HG03135 (cell line): ENCODE data around the gene ANXA5.
A peak's percentile ranks its signal among the peaks of the same experiment; 100 is the strongest.

Experiments
- ATAC-seq: cut with Tn5 transposase; IDR thresholded peaks from one replicate; pipeline ENCODE4 v1.9.1; 2021; ENCODE audit warnings: mild to moderate bottlenecking, moderate library complexity; ENCODE audit not compliant: unreplicated experiment

The ANXA5 gene

DNA sequence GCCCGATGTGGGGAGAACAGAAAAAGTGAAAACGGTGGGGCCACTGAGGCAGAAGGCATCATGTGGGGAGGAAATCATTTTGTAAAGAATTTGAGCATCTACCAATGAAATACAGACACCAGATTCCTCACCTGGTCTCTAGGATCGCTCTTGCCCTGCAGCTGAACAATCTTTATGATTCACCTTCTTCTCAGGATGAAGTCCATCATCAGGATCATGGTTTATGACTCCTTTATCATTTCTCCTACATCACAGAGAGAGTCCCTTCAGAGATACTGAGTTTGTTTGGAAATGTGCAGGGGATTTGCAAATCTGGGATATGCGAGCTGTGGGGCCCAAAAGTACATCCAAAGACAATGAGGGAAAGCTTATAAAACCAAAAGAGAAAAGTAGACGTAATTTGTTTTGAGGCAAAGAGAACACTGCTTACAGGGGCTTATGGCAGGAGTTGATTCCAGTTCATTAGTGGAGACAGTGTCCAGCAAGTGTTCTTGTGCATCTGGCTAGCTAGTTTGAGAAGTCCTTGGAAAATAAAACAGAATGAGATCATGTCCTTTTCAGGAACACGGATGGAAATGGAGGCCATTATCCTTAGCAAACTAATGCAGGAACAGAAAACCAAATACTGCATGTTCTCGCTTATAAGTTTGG, 15.3 kb upstream of the ANXA5 start:
- no peak for ATAC-seq

DNA sequence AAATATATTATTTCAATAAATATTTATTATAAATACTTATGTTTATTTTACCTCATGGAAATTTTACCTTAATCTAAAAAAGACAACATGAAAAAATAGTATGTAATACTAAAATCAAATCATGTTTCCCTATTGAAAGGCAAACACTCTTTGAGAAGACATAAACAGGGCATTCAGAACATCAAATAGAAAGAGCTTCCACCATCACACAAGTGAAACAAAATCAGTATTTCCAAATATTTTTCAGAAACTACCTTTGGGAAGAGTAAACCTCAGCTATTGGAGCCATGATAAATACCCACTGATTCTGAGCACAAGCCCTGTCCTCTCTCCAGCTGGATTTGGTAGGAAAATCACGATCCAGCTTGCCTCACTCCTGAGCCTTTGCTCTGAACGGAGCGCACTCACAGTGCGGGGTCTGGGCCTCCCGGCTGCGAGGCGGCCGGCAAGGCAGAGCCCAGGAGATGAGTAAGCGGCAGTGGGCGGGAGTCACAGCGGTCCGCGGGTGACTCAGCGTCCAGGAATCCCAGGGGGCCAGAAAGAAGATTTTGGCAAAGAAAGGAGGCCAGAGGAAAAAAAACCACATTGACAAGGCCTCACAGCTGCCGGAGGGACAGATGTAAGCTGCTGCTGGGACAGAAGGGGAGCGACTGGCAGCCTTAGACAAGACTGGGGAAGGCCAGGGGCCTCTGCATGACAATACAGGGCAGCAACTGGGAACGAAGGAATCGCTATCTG, 14.7 kb upstream of the ANXA5 start:
- ATAC-seq, result peak; percentile 84

DNA sequence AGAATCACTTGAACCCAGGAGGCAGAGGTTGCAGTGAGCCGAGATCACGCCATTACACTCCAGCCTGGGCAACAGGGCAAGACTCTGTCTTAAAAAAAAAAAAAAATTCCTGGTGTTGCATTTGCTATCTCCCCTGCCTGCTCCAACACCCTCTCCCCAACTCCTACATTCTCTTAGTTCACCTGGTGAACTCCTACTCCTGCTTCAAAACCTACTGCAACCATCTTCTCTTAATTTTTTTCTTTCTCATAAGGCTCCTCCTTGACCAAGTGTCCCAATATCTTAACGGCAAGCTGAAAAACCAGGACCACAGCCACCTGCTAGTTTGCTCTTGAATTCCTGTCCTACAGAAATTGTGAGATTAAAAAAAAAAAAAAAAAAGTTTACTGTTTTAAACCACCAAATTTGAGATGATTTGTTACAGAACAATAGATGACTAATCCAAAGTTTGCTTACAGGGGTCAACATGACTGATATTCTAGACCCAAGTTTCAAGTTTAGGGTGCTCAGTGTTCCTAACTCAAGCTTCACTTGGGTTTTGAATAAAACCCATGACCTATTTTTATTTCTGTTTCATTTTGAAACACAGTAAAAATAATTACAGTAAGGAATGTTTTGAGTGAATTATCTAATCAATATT, 13.1 kb upstream of the ANXA5 start:
- ATAC-seq, result no peak

DNA sequence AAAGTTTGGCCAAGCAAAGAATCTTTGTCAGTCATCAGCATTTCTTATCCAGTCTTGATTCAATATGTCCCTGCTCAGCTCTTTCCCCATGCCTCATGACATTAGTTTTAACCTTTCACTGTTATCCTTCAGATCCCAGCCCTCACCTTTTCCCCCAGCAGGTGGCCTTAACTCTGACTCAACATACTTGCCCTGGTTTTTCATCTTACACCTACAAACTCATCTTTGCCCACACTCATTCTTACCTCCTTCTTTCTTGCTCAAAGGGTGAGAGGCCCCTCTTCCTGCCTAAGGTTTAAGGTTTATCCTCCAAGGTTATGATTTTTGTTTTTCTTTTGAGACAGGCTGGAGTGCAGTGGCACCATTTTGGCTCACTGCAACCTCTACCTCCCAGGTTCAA, 10.6 kb upstream of the ANXA5 start:
- no peak for ATAC-seq

DNA sequence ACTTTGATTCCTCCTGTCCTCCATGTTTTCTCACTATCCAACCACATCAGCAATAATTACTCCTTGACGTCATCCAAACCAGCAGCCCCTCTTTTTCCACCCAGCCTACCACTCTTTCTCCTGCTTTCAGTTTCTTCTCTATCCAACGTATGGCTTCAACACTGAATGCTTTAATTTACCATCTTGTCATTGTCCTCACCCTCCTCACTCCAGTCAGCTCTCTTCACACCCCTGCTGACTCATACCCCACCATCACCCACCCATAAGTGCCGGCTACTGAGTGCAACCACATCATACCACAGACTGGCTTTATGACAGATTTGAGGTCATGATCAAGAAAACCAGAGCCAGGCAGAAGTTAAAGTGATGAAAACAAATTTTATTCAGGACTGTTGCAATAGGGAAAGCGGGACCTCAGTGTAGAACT, 9.8 kb upstream of the ANXA5 start:
- no peak for ATAC-seq

DNA sequence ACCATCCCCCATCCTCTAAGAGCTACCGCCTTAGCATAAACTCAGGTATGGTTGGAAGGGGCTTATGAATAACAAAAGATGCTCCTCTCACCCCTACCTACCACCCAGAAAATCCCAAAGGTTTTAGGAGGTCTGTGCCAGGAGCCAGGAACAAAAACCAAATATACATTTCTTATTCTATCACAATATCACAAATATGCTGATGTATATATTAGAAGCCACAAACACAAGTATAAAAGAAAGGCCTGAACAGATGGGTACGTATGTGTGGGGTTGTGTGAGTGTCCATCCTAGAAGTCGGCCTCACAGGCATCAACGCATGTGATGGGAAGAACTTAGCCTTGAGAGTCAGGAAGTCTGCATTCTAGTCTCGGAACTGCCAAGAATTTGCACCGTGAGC, 8.7 kb upstream of the ANXA5 start:
- ATAC-seq, result no peak

DNA sequence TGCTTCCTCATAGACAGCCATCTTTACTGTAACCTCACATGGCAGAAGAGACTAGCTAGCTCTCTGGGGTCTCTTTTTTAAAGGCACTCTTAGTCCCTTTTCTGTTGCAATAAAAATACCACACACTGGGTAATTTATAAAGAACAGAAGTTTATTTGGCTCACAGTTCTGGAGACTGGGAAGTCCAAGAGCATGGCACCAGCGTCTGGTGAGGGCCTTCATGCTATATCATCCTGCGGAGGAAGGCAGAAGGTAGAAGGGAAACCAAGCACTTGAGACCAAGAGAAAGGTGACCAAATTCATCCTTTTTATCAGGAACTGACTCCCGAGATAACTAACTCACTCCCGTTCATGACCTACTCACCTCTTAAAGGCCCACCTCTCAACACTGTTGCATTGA, 5.4 kb upstream of the ANXA5 start:
- ATAC-seq, result no peak

DNA sequence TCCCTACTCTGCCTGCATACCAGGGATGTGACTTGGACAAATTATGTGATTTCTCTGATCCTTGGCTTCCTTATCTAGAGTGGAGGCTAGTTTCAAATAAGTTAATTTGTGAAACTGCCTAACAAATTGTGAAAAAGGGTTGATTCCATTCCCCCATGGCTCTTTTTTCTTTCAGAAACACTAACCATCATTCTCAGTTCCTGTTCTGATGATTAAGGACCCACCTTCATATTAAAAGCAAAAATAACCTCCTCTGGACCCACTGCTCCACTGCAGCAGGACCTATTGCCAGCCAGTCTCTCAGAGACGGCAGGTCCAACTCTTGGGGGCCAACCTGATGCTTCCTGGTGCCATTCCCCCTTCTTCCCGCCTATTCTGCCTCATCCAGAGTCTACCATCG, 4.5 kb upstream of the ANXA5 start:
- no peak for ATAC-seq

DNA sequence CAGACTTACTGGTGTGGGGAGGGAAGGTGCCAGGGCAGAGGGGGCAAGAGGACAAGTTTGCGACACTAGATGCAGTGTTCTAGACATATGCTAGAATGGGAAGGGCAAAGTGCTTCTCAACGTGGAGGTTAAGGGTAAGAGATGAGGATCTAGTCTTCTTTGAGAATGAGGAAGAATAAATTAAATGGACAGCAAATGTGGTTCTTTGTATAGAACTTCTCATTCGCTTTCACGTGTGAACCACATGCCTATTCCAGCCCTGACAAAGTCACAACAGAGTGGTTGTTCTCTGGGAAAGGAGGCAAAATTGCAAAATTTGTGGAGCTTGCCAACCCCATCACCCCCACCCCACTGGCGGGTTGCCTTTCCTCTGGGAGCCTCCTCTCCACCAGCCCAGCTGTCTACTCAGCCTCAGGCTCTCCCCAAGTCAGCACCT, 1.5 kb upstream of the ANXA5 start:
- ATAC-seq, result no peak

DNA sequence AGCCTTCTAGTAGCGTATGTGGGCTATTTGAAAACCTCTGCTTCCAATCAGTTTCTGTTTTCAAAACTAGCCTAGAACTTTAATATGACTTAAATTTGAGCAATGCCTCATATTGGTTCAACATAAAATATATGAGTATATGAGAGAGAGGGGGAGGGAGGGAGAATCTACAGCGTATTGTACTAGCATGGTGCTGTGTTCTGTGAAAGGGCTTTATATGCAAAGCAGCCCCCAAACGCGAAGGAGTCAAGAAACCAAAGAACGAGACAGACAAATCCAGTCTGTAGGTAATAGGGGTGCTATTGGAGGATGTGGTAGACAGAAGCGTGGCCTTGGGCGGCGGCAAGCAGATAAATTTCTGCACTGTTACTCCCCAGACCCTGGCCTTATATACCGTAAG, 784 bp upstream of the ANXA5 start:
- ATAC-seq, result peak; percentile 23

DNA sequence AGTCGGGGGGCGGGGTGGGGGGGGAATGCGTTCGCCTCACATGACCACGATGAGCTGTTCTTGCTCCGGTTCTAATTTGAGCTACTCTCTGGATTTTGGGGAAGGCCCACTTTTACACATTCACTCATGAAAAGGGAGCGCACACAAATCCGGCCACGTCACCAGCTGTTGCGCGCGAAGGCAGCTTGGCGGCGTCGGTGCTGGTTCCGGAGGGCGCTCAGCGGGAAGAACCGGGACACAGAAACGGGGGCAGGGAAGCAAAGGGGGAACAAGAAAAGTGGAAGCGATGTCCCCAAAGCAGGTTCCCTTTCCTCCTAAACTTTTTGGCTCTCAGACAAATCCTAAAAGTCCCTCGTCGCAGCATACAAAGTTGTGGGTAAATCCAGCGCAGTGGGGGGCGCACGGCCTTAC, 605 bp downstream of the ANXA5 start:
- ATAC-seq, result peak; percentile 29

DNA sequence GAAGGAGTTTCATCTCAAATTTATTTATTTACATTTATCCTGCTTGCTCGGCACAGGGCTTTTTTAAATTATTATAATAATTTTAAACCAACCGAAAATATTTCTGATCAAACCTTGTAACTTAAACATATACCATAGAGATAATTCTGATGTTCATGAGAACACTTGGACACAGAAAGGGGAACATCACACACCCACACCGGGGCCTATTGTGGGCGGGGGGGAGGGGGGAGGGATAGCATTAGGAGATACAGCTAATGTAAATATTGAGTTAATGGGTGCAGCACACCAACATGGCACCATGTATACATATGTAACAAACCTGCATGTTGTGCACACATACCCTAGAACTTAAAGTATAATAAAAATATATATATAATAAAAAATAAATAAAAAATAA, 2.9 kb downstream of the ANXA5 start:
- no peak for ATAC-seq

DNA sequence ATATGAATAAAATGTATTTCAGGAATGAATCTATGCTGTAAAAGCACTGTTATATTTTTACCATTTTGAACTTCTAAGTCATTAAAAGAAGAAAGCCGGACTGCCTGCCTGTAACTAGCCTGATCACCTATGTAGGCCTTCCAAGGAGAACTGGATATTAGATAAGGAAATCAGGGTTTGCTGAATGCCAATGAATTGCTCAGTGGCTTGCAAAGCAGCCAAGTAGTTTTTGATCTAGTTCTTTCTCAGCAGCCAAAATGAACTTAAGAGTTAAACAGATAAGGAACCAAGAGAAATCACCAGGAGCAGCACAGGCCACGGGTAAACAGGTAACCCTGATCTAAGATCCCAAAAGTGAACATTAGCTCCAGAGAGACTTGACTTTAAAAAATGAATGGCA, 3.3 kb downstream of the ANXA5 start:
- no peak for ATAC-seq

DNA sequence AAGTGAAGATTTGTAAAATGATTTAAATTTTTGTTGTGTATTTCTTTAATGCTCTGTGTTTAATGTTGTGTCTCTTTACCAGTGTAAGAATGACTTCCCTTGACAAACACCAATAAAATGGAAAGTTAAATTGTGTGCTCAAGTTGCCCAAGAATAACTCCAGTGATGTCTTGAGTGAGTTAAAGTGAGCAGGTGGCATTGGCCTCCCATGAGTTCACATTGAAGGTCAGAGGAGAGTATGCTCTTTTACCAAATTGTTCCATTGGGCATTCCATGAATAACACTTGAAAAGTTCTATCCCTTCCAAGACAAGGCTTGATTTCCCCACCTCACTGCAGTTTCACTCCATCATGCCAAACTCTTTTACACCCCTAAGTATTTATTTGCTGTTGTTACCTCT, 4.5 kb downstream of the ANXA5 start:
- ATAC-seq, result no peak

DNA sequence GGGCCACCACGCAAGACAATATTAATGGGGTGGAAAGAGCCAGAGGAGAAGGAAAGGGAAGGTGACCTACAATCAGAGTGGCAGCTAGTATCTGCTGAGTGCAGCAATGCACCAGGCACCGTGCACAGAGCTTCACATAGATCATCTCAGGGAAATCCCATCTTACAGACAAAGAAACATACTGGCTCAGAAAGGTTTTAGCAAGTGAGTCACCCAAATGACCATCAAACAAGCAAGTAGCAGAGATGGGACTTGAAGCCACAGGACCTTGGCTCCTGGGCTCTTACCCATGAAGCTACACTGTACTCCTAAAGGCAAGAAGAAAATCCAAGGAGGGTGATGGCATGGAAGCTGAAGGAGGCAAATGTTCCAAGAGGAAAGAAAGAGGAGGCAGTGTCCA, 6.8 kb downstream of the ANXA5 start:
- no peak for ATAC-seq

DNA sequence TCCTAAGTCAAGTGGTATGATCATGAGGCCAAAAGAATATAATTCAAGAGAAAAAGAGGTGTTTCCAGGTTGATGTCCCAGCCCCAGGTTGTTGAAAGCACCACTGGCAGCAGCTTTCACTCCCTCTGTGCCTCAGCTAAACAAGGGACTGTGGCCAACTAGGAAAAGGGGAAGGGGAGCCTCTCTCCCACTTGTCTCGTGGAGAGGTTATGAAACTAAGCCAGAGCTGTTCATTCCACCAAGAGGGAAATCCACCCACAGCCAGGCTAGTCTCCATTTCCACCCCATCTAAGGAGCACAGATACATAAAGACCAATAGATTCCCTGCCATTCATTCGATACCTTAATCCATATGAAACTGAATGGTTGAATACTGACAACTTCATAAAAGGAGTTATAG, 8.1 kb downstream of the ANXA5 start:
- no peak for ATAC-seq

DNA sequence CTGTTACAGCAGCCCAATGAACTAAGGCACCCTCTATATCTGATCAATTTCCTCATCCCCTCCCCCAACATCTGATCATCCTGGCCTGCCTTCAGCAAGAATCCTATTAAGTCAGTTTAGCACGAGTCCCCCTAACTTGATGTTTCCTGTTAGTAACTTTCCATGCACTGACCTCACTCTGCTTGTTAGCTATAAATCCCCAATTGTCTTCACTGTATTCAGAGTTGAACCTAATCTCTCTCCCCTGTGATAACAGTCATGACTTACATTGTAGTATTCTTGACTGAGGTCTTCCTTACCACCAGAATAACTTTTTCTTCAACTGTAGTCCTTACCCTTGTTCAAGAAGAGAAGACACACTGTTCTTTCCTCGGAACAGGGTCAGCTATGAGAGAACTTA, 8.5 kb downstream of the ANXA5 start:
- ATAC-seq, result no peak

DNA sequence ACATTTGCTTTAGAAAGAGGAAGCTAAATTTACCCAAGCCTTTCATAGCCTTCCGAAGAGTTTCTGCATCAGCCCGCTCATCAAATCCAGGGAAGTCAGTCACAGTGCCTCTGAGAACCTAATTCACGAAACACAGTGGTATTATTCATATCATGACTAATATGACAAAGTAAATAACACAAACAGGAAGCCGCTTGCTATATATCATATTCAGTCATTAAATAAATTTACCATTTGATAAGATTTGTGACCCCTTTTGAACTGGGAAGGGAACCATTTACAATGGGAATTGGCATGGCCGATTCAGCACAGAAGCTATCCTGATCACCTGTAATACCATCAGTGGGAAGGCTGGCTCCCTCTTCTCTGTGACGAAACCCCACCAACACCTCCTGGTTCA, 10.5 kb downstream of the ANXA5 start:
- no peak for ATAC-seq

DNA sequence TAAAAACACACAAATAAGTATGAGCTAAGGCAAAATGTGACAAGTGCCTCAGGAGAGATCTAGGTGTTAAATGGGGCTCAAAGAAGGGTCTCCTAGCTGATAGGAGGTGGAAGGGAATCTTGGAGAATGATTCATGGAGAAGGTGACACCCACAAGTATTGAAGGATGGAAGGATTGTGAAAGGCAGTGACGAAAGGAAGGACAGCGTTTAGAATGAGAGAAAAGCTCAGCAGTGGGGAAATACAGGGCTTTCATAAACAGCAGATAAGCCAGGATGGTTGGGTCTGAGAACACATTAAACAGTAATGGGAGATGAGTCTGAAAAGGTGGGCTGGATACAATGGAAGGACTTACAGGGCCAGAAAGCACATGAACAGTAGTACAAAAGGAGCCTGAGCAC, 11.5 kb downstream of the ANXA5 start:
- ATAC-seq, result no peak

DNA sequence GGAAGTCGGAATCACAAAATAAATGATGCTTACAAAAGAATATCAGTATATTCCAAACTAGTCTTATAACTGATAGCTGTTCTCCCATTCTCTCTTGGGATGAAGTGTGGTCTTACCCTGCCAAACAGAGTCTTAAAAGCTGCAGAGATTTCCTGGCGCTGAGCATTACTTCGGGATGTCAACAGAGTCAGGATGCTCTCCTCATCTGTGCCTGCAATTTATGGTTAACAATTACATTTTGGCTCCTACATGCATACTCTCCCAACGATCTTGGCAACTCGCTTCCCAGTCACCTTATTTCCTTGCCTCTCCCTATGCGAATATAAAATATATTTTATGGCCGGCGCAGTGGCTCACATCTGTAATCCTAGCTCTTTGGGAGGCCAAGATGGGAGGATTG, 12.2 kb downstream of the ANXA5 start:
- ATAC-seq, result no peak

DNA sequence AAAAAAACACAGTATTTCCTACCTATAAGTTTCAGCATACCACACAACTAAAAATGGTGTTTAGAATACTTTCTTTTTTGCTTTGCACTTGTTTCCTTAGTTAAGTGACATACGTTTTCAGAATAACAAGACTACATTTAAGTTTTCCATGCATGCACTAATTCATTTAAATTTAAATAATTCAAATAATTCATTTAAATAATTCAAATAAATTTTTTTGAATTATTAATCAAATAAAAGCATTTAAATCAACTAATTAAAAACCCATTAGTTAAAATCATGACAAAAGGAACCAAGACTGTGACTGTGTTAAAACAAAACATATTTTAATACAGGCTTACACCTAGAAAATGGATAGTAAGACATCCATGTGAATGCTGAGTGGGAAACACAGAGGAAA, 12.8 kb downstream of the ANXA5 start:
- ATAC-seq, result no peak

DNA sequence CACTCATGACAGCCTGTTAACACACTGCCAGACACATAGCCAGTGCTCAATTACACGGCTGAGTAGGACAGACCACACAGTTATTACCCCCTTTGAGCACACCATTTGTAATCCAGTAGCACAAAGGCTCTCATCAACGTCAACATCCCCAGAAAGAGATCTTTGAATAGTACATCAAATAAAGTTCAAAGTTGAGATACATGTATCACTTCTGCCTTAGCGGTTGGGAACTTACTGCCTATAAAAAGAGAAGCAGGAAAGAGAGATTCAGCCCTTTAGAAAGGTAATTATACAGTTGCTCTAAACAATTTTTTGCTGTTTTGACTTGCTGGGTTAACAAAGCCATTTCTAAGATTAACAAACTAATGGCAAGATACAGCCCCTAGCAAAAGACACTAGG, 16.2 kb downstream of the ANXA5 start:
- no peak for ATAC-seq
